ENCODE measurements around the gene APOBEC3G.

DNA sequence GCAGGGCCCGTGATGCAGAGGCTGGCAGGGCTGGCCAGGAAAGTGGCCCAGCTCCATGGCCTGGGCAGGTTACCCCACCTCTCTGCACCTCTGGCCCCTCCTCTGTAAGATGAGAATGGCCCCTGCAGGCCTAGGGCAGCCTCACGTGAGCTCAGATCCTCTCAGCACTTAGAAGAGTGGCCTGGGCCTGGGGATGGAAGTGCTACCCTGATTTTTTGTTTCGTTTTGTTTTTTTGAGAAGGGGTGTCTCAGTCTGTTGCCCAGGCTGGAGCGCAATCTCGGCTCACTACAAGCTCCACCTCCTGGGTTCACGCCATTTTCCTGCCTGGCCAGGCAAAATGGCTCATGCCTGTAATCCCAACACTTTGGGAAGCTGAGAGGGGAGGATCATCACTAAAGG, 21.0 kb downstream of the APOBEC3G start:
- TF ChIP-seq, protein P1, sequence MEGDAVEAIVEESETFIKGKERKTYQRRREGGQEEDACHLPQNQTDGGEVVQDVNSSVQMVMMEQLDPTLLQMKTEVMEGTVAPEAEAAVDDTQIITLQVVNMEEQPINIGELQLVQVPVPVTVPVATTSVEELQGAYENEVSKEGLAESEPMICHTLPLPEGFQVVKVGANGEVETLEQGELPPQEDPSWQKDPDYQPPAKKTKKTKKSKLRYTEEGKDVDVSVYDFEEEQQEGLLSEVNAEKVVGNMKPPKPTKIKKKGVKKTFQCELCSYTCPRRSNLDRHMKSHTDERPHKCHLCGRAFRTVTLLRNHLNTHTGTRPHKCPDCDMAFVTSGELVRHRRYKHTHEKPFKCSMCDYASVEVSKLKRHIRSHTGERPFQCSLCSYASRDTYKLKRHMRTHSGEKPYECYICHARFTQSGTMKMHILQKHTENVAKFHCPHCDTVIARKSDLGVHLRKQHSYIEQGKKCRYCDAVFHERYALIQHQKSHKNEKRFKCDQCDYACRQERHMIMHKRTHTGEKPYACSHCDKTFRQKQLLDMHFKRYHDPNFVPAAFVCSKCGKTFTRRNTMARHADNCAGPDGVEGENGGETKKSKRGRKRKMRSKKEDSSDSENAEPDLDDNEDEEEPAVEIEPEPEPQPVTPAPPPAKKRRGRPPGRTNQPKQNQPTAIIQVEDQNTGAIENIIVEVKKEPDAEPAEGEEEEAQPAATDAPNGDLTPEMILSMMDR (conservative IDR thresholded peaks at IDR 0.05): no peak
- TF ChIP-seq ZFX (IDR thresholded peaks at IDR 0.05): no peak

Measured in C4-2B (cell line).